Amygdala (tissue), 56 donors: ENCODE data around the gene YWHAG.
"Not testable (repeated sequence)": the region's sequence is repeated elsewhere in the genome, so short reads cannot be mapped to it uniquely, and the experiment has no call there.

Source experiments
- DNase-seq, 56 donors: peaks; one replicate each; lab custom pipeline; 2025; lab: John Stamatoyannopoulos, UW

The YWHAG gene

DNA sequence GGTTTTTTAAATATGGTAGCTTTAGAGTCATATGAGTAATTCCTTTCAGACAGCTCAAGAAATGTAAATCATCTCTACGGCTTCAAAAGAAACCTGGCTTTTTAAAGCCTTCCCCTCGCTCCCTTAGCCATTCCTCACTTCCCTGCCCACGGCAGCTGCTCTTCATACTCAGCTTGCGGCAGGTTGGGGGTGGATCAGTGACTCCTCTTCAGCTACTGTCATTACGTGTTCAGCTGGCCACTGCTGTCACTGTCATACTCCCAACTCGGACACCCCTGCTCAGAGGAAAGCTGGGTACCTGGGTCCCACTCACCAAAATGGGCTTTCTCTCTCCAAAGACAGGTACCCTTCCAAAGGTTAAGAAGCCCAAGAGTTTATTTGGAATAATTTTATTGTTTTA lies 6.6 kb downstream of the YWHAG start:
- no peak for DNase-seq

DNA sequence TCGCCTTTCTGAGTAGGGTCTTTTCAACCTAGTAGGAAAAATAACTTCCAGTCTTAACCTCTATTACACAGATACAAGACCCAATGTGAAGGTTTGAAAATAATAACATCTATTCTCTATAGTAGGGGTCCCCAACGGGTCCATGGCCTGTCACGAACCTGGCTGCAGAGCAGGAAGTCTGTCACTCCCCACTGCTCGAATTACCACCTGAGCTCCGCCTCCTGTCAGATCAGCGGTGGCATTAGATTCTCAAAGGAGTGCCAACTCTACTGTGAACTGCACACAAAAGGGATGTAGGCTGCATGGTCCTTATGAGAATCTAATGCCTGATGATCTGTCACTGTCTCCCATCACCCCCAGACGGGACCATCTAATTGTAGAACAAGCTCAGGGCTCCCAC lies 7.4 kb downstream of the YWHAG start:
- DNase-seq, result no peak

DNA sequence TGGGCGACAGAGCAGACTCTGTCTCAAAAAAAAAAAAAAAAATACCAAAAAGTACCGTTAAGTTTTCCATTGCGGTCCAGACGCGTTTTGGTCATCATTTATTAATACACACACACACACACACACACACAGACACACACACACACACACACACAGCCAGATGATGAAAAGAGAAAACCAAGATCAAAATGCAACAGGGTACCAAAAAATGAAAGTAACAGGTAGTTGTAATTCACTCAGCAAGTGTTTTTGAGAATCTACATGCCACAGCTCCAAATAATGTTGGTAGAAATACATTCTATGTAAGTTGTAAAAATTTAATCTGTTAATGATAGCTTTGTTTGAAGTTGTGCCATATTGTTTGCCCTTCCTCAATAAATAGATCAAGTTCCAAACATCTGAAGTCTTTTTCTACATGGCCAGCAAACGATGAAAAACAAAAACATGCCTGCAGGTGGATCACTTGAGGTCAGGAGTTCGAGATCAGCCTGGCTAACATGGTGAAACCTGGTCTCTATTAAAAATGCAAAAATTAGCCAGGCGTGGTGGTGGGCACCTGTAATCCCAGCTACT lies 9.4 kb downstream of the YWHAG start:
- no peak for DNase-seq

DNA sequence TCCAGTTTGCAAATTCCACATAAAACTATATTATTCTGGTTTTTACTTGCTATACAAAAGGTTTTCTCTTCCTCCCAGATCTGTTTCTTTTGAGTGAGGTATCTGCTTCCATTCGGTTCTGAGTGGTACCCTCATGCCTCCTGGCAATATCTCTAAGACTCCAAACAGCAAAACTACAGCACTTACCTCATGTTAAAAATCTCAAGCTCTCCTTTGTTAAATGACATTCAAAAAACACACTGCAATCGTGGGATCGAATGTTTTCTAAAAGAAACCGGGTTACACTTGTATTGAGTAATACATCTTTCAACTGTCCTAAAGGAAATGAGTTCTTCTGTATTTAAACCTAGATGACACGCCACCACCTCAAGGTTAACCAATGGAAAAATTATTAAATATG lies 11.1 kb downstream of the YWHAG start:
- DNase-seq, result no peak

DNA sequence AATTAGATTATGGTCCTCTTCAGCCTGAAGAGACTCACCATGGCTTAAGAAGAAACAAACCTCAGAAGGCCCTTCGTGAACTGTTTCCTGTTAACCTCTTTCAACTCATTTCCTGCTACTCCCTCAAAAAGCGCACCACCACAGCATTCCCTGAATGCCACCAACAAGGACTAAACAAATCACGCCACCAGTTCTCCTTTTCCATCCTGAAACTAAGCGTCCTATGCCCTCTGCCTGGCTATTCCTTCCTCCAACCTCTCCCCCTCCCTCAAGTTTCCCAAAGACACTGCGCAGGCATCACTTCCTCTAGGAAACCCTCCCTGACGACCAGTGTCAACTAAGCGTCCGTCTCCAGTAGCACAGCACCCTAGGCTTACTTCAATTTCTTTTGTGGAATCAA lies 12.0 kb downstream of the YWHAG start:
- DNase-seq, result no peak

DNA sequence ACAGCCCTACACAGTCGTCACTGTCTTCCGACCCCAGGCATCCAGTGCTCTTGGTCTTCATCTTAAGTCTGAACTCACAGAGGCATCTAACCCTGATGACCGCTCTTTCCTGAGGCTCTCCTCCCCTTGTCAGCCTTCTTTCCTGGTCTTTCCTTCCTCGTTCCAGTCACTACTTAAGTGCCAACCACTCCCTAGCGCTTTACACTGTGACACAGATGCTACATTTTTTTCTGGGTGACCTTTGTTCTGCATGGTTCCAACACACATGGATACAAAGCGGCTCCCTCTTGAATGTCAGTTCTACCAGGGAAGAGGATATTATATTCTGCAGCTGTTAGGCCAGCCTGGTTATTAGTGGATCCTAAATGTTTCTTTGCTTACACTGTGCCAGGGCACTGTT lies 12.7 kb downstream of the YWHAG start:
- DNase-seq, result no peak

DNA sequence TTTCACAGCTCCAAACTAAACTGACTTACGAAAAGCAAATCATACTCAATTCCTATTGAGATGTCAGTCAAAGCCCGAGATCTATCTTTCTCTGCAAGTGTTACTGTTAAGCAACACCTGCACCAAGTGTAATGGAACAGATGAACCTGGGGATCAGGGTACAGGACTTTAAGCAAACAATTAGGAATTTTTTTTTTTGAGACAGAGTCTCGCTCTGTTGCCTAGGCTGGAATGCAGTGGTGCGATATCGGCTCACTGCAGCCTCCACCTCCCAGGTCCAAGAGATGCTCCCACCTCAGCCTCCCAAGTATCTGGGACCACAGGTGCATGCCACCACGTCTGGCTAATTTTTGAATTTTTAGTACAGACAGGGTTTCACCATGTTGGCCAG lies 14.9 kb downstream of the YWHAG start:
- no peak for DNase-seq

DNA sequence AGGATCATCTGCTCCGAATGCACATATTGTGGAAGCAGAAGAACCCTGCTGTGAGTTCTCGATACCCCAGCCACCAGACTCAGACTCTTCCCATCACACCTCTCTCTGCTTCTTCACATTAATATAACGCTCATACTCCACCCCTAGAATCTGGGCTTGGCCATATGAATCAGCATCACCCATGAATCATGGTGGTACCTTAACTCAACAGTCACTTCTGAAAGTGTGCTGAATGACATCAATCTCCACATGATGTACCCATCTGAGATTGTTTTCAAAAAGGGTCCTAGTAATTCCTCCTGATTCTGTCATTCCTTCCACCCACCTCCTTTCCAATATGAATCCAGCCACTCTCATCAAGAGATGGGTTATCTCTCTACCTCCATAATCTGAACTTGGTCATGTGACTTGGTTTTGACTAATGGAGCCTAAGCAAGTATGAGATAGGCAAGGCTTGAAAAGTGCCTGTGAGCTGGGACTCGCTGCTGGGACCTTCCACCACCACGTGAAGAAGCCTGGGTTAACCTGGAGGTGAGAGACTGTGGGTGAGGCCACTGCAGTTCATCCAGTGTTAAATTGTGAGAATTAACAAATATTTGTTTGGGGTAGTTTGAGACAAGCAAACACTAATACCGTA lies 15.4 kb downstream of the YWHAG start:
- DNase-seq, result no peak

DNA sequence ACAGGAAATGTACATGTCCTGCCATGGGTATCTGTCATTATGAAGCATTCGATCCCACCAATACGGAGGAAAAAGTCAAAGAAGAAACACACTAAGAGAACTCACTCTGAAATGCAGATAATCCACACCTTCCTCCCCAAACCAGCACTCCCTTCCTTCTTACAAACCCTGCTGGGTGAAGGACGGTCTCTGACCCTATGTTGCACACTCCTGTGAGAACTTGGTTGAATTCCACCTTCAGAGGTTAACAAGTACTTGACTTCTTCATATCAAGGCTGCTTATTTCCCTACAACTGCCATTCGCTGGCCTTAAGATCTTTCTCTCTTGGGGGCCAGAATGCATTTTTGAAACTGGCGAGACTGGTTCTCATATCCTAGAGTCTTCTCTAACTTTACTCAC lies 16.6 kb downstream of the YWHAG start:
- DNase-seq, result no peak

DNA sequence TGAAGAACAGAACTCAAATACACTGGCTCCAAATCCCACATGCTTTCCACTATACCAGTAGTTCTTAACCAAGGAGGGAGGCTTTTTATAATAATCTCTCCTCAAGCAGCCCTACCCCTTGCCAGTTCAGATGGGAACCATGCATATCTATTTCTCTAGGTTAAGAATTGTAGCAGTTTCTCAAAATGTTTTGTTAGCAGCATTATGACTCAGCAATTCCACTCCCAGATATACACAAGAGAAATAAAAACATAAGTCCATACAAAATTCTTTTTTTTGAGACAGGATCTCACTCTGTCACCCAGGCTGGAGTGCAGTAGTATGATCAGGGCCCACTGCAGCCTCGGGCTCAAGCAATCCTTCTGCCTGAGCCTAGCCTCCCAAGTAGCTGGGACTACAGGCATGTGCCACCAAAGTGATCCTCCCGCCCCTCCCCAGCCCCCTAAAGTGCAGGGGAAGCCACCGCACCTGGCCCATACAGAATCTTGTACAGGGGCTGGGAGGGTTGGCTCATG lies 18.1 kb downstream of the YWHAG start:
- no peak for DNase-seq

DNA sequence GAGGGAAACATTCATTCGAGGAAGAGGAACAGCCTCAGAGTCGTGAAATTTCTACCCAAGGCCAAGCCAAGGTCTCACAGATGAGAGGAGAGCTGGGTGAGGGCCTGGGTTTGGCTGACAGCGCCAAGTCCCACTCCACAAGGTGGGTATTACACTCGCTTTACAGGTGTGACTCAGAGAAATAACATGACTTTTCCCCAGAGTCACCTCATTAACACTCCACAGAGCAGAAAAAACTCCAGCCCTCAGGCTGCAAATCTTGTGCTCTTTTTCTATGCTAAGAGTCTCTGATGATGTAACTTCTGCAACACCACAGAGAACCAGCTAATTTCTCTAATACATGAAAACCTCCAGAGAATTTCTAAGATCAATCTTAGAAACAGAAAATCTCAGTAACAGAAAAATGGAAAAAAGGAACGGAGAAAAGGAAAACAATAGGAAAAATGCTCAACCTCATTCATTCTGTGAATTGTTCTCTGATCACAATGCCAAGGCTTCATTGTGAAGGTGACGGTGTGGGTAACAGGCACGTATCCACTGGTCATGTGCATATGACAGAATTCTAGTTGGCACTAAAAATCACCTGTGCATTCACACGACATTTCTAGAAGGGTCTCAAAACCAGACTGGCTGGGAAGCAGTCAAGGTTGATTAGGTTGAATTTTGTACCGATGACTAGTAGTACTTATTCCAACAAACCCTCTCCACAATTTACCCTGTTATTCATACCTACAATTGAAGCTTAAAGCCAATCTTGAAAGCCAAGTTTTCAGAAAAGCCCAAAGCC lies 20.3 kb downstream of the YWHAG start:
- no peak for DNase-seq

DNA sequence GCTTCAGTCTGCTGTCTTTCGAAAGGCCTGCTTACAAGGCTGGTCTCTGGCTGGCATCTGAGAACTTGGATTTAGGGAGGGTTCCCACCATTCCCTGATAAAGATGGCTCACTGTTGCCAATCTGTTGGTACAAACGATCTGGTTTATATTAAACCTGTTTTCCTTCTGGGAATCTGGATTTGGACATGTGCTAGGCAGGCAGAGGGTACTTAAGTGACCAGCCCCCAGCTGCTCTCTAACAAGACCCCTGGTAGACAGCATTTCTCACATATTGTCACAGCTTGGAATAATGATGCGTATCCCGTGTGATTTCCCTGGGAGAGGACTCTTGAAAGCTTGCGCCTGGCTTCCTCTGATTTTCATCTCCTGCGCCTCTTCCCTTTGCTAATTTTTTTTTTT lies 21.6 kb downstream of the YWHAG start:
- DNase-seq, result no peak

DNA sequence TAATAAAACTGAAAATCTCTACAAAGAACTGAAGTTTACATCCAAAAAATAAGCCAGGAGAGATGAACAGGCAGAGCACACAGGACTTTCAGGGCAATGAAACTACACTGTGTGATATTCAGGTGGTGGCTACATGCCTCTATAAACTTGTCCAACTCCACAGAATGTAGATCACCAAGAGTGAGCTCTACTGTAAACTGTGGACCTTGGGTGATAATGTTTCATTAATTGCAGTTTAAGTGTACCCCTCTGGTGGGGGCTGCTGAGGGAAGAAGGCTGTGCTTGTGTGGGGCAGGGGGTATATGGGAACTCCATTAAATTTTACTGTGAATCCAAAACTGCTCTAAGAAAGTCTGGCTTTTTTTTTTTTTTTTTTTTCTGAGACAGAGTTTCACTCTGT lies 22.7 kb downstream of the YWHAG start:
- DNase-seq, result no peak

DNA sequence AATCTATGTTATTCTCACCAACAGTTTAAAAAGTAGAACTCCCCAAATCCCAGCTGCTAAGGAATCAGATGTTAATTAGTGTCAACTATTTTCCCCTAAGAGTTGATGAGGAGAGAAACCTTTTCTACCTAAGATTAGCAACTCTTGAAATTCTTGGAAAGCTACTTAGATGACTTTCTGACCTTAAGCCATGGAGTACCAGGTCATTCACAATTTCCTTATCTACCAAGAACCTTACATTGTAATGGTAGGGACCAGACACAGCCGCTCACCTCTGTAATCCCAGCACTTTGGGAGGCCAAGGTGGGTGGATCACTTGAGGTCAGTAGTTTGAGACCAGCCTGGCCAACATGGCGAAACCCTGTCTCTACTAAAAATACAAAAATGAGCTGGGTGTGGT lies 23.4 kb downstream of the YWHAG start:
- DNase-seq, result not testable (repeated sequence)

DNA sequence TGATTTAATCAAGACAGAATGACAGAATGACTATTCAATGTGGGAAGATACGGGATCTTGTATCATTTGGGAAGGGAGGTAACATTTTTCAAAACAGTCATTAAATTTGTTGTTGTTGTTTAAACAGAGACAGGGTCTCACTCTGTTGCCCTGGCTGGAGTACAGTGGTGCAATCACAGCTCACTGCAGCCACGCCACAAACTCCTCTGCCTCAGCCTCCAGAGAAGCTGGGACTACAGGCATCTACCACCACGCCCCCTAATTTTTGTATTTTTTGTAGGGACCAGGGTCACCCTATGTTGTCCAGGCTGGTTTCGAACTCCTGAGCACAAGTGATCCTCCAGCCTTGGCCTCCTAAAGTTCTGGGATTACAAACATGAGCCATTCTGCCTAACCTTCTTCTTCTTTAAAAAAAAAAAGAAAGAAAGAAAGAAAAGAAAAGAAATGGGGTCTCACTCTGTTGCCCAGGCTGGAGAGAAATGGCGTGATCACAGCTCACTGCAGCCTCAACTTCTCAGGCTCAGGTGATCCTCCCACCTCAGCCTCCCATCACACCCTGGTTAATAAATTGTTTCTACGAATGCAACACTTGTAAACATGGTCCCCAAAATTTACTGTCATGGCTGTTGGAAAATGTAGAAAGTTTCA lies 24.3 kb downstream of the YWHAG start:
- DNase-seq, result no peak

DNA sequence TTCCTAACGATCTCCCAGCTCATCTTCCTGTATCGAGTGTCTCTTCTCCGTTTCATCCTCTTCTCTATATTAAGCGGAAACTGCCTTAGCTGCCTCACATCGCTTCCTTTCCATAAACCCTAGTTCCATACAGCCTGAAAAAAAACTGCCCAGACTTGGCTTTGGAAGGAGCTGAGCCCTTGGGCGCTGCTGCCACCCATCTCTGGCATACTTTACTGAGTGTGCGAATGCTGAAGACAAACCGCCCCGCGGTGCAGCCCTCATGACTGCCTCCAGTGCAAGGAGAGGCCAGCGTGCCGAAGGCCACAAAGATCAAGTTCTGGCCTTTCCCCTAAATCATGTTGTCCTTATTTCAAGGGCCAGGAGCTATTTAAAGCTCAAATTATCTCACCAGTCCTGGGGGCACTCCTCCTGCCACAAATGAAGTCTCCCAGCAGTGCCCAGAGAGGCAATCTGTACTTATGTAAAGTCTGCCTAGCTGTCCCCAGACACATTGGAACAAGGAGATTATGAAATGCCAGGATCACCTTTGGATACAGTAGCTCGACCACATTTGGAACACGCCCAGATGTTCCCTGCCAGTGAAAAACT lies 25.2 kb downstream of the YWHAG start:
- no peak for DNase-seq

DNA sequence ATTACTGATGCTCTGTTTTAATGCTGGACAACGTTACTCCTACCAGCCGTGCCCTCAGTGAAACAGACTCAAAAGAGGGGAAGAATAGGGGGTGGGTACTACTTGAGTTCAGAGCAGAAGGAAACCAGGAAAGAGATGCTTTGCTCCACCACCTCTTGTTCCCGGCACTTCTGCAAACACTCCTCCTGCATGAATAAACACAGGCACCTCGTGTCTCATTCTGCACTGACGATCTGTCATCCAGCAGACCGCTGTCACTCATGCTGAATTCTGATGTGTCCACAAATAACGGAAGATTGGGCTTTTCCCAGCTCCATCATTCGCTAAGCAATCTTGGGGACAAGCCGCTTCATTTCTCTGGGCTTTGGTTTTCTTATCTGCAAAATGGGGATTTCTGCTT lies 26.7 kb downstream of the YWHAG start:
- DNase-seq, result no peak

DNA sequence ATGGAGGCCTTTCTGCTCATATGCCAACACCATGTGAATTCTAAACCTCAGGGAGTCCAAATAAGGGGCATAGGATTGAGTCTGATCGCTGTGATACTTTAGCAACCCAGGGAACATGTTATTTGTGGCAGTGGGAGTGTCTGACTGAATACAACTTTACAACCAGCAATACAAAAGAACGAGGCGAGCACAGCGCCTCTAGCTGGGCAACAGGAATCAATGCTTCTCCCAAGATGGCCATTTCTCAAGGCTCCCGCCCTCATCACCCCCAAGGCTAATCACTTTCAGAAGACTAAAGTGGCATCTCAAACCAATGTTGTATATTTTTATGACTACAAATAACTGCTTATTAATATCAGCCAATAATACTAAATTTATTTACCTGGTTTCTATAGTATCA lies 28.1 kb downstream of the YWHAG start:
- no peak for DNase-seq

DNA sequence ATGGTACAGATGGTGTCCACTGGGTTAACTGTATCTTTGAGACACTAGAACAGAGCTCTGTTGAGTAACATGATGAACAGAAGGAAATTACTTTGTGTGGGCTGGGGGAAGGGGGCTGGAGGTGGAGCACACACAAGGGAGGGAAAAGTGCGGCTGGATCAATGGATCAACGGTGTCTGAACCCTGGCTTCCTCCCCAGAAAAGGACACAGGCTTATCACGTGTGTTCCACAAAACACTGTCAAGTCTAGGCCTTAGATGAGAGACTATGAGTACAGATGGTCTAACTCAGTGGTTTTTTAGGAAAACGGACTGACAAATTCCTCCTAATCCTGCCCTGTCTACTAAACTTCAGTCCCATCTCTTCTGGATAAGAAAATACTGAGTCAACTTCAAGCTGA lies 28.5 kb downstream of the YWHAG start:
- no peak for DNase-seq

DNA sequence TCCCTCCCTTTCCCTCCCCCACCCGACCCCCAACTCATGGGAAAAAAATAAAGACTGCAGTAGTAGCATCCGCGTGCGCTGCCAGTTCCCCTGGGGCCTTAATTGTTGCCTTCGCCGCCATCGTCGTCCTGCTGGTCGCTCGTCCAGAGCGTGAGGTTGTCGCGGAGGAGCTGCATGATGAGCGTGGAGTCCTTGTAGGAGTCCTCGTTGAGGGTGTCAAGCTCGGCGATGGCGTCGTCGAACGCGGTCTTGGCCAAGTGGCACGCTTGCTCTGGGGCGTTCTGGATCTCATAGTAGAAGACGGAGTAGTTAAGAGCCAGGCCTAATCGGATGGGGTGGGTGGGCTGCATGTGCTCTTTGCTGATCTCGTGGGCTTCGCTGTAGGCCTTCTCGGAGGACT lies 29.3 kb downstream of the YWHAG start:
- DNase-seq, result no peak

DNA sequence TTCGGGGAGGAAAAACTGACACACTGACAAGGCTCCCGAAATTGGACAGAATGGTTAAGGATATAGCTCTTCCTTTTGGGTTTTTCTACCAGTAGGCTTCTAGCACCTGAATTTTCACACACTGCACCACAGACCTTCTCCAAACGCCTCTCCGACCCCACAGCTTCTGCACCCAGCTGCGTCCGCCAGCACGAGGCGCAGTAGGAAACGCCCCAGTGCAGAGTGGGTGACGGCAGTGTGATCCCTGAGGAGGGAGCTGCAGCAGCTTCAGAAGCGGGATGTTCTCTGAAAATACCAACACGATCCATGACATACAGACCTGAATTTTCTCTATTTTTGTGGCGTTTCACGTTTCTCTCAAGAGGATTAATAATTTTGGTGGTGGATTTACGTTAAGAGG lies 30.4 kb downstream of the YWHAG start:
- no peak for DNase-seq
